Neutrophil (primary cell): ENCODE data around the gene TERT.

Experiments used
- H3K27ac ChIP-seq: fragments of 200-600 bp; sonication (generic); 2 replicates; pipeline ENCODE4 v1.5.1; 2016; ENCODE audit warnings: mild to moderate bottlenecking, moderate library complexity
- H3K27me3 ChIP-seq: fragments of 200-600 bp; sonication (generic); 2 replicates; pipeline ENCODE4 v1.6.0; 2016; ENCODE audit warnings: mild to moderate bottlenecking
- H3K36me3 ChIP-seq: fragments of 200-600 bp; sonication (generic); 2 replicates; pipeline ENCODE4 v1.5.1; 2017
- H3K4me1 ChIP-seq, 2 experiments: fragments of 200-600 bp in 1 of 2; sonication (generic) in 1 of 2; 1 replicate in 1 of 2; 2 replicates in 1 of 2; pipeline versions ENCODE4 v1.5.1 to v1.6.1; 2013 to 2016; ENCODE audit warnings: low read depth in 1 of 2, low read length in 1 of 2, mild to moderate bottlenecking in 1 of 2, moderate library complexity in 1 of 2; ENCODE audit not compliant: control insufficient read depth in 1 of 2, insufficient read depth in 1 of 2
- H3K4me3 ChIP-seq, 2 experiments: fragments of 200-600 bp in 1 of 2; sonication (generic) in 1 of 2; 1 replicate in 1 of 2; 2 replicates in 1 of 2; pipeline ENCODE4 v1.5.1; 2013 to 2016; ENCODE audit warnings: low read depth in 1 of 2, low read length in 1 of 2, mild to moderate bottlenecking in 1 of 2, moderate library complexity in 1 of 2
- H3K9me3 ChIP-seq: fragments of 200-600 bp; sonication (generic); 2 replicates; pipeline ENCODE4 v1.5.1; 2016
- TF ChIP-seq, protein P1 (sequence below): fragments of 200-600 bp; sonication (generic); IDR thresholded peaks from 2 replicates; pipeline ENCODE4 v1.5.1; 2016; ENCODE audit warnings: antibody characterized with exemption

The TERT gene

DNA sequence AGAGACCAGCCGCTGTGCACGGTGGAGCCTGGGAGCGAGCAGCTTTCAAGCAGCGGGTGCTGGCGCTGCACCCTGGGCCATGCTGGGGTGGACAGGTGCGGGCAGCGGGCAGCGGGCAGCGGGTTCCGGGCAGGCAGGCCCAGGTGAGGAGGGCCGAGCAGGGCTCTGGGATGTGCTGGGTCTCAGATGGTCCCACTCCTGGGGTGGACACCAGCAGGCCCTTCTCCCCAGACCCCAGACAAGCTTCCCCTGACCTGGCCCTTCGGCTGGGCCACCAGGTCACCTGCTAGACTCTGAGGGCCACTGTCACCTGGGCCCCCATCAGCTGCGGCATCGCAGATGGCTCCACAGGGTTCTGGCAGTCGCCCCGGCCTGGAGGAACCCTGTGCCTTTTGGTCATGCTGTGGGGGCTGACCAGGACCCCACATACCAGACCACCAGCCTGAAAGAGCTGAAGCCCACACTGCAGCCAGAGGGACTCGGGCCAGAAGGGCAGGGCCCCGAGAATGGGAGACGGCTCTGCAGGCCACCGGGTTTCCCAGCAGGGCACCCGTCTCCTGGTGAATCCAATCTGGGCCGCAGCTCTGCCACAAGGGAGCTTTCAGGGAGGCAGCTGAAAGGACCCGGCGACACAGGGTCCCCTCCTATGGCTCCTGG is 91.4 kb downstream of the TERT start:
- H3K4me1 ChIP-seq: no peaks in the 10 kb centered on the region
- no peaks in the 10 kb centered on the region for H3K36me3 ChIP-seq
- TF ChIP-seq, protein P1, sequence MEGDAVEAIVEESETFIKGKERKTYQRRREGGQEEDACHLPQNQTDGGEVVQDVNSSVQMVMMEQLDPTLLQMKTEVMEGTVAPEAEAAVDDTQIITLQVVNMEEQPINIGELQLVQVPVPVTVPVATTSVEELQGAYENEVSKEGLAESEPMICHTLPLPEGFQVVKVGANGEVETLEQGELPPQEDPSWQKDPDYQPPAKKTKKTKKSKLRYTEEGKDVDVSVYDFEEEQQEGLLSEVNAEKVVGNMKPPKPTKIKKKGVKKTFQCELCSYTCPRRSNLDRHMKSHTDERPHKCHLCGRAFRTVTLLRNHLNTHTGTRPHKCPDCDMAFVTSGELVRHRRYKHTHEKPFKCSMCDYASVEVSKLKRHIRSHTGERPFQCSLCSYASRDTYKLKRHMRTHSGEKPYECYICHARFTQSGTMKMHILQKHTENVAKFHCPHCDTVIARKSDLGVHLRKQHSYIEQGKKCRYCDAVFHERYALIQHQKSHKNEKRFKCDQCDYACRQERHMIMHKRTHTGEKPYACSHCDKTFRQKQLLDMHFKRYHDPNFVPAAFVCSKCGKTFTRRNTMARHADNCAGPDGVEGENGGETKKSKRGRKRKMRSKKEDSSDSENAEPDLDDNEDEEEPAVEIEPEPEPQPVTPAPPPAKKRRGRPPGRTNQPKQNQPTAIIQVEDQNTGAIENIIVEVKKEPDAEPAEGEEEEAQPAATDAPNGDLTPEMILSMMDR: no peak
- H3K9me3 ChIP-seq: no peaks in the 10 kb centered on the region
- no peak overlapping the region for H3K27ac ChIP-seq
- H3K4me3 ChIP-seq: no peak overlapping the region
- peaks cover 11% of the 10 kb centered on the region for H3K27me3 ChIP-seq
